ENCODE data around the gene ARSJ. TPM values are rescaled to one million over a fixed set of nuclear protein-coding genes. Genes with fewer than 3 reads are reported as not detected.

ARSJ gene
- total RNA-seq, 1 experiment from 2014 or later = 4.6 TPM

DNA sequence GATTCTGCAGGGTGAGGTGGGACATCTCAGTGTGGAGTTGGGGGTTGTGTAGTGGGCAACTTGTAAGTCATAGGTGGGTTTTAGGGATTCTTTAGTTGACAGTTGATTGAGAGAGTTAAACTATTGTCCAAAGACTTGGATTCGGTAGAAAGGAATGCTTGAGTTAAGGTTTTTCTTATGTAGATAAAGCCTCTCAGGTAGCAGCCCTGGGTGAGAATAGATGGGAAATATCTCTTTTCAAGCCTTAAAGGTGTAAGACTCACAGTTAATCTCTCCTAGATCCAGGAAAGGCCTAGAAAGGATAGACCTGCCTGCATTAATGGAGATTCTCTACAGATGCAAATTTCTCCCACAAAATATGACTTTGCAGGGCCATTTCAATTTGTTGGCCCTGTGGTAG, 108.4 kb downstream of the ARSJ start:
- H3K27me3 ChIP-seq (replicated peaks; ENCODE audit: insufficient read depth, low read depth, low read length, poor library complexity) = no peaks in the 10 kb centered on the region
- ChIA-PET POLR2A (ENCODE audit: low non-redundant PET) (no interaction called here), CTCF (no interaction called here)
- no peak overlapping the region for H3K27ac ChIP-seq (ENCODE audit: low read depth, low read length, poor library complexity, severe bottlenecking)
- no peaks in the 10 kb centered on the region for H3K9me3 ChIP-seq (ENCODE audit: low read depth, low read length, poor library complexity, severe bottlenecking)
- no TSS peak for BruUV-seq (replicated peaks)
- no peaks in the 10 kb centered on the region for H3K4me1 ChIP-seq (ENCODE audit: insufficient read depth, low read length, poor library complexity, severe bottlenecking)
- no peaks in the 10 kb centered on the region for H3K36me3 ChIP-seq (ENCODE audit: insufficient read depth, low read length, poor library complexity, severe bottlenecking)
- DNase-seq (ENCODE audit: low spot score) = no peak
- no peak overlapping the region for H3K4me3 ChIP-seq (ENCODE audit: low read depth, low read length, poor library complexity, severe bottlenecking)
- intact Hi-C loops (cut with micrococcal nuclease; ENCODE audit: unreplicated experiment) = no loop called here
- TF ChIP-seq EZH2 (IDR thresholded peaks at IDR 0.05; ENCODE audit: borderline replicate concordance, low read depth, low read length, poor library complexity, severe bottlenecking) = no peak
- TF ChIP-seq, protein P1, sequence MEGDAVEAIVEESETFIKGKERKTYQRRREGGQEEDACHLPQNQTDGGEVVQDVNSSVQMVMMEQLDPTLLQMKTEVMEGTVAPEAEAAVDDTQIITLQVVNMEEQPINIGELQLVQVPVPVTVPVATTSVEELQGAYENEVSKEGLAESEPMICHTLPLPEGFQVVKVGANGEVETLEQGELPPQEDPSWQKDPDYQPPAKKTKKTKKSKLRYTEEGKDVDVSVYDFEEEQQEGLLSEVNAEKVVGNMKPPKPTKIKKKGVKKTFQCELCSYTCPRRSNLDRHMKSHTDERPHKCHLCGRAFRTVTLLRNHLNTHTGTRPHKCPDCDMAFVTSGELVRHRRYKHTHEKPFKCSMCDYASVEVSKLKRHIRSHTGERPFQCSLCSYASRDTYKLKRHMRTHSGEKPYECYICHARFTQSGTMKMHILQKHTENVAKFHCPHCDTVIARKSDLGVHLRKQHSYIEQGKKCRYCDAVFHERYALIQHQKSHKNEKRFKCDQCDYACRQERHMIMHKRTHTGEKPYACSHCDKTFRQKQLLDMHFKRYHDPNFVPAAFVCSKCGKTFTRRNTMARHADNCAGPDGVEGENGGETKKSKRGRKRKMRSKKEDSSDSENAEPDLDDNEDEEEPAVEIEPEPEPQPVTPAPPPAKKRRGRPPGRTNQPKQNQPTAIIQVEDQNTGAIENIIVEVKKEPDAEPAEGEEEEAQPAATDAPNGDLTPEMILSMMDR (conservative IDR thresholded peaks at IDR 0.05; ENCODE audit: low read depth, low read length) = no peak

DNA sequence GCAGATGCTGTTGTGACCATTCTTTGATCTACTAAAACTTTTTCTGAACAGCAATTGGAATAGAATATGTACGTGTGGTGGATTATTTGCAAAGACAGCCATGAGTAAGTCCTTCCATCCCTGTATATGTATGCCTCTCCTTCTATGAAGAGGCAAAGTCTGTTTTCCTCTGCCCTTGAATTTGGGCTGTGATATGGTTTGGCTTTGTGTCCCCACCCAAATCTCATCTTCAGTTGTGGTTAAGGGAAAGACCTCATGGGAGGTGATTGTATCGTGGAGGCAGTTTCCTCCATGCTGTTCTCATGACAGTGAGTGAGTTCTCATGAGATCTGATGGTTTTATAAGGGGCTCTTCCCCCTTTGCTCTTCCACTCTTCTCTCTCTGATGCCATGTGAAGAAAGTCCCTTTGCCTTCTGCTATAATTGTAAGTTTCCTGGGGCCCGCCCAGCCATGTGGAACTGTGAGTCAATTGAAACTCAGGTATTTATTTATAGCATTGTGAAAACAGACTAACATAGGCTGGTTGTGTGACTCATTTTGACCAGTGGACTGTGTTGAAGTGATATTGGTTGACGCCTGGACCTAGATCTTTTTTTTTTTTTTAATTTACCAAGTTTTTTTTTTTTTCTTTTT, 109.6 kb downstream of the ARSJ start:
- Histone ChIP-seq H3K36me3 (ENCODE audit: insufficient read depth, low read length, poor library complexity, severe bottlenecking) (no peaks in the 10 kb centered on the region), H3K4me3 (ENCODE audit: low read depth, low read length, poor library complexity, severe bottlenecking) (no peak overlapping the region), H3K27me3 (replicated peaks; ENCODE audit: insufficient read depth, low read depth, low read length, poor library complexity) (no peaks in the 10 kb centered on the region), H3K4me1 (ENCODE audit: insufficient read depth, low read length, poor library complexity, severe bottlenecking) (no peaks in the 10 kb centered on the region), H3K27ac (ENCODE audit: low read depth, low read length, poor library complexity, severe bottlenecking) (no peak overlapping the region), H3K9me3 (ENCODE audit: low read depth, low read length, poor library complexity, severe bottlenecking) (no peaks in the 10 kb centered on the region)
- ChIA-PET POLR2A (ENCODE audit: low non-redundant PET) (no interaction called here), CTCF (no interaction called here)
- BruUV-seq (replicated peaks) = no TSS peak
- no peak for DNase-seq (ENCODE audit: low spot score)
- TF ChIP-seq EZH2 (IDR thresholded peaks at IDR 0.05; ENCODE audit: borderline replicate concordance, low read depth, low read length, poor library complexity, severe bottlenecking) = no peak
- intact Hi-C loops (cut with micrococcal nuclease; ENCODE audit: unreplicated experiment) = no loop called here

DNA sequence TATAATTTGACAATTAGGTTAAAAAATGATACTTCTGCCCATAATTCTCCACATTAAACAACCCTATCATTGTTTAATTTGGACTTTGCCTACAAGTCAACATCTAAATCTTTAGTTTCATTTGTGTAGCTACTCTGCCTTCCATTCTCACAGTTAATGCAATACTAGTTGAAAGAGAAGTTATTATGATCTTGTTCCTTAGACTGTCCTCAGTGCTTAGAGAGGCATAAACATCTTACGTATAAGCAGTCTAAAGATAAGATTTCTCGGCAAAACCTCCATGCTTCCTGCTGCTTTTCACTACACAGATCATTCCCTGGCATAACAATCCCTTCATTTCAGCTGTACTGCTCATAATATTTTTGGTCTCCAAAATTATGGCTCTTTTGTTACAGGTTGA, 112.8 kb downstream of the ARSJ start:
- intact Hi-C loops (cut with micrococcal nuclease; ENCODE audit: unreplicated experiment) = no loop called here
- DNase-seq (ENCODE audit: low spot score) = no peak
- H3K4me1 ChIP-seq (ENCODE audit: insufficient read depth, low read length, poor library complexity, severe bottlenecking) = no peaks in the 10 kb centered on the region
- no peaks in the 10 kb centered on the region for H3K9me3 ChIP-seq (ENCODE audit: low read depth, low read length, poor library complexity, severe bottlenecking)
- BruUV-seq (replicated peaks) = no TSS peak
- CTCF ChIA-PET = no interaction called here
- TF ChIP-seq EZH2 (IDR thresholded peaks at IDR 0.05; ENCODE audit: borderline replicate concordance, low read depth, low read length, poor library complexity, severe bottlenecking) = no peak
- TF ChIP-seq, protein P1 (conservative IDR thresholded peaks at IDR 0.05; ENCODE audit: low read depth, low read length) = no peak
- H3K4me3 ChIP-seq (ENCODE audit: low read depth, low read length, poor library complexity, severe bottlenecking) = no peak overlapping the region
- H3K27me3 ChIP-seq (replicated peaks; ENCODE audit: insufficient read depth, low read depth, low read length, poor library complexity) = no peaks in the 10 kb centered on the region
- POLR2A ChIA-PET (ENCODE audit: low non-redundant PET) = no interaction called here
- no peaks in the 10 kb centered on the region for H3K36me3 ChIP-seq (ENCODE audit: insufficient read depth, low read length, poor library complexity, severe bottlenecking)
- no peak overlapping the region for H3K27ac ChIP-seq (ENCODE audit: low read depth, low read length, poor library complexity, severe bottlenecking)

DNA sequence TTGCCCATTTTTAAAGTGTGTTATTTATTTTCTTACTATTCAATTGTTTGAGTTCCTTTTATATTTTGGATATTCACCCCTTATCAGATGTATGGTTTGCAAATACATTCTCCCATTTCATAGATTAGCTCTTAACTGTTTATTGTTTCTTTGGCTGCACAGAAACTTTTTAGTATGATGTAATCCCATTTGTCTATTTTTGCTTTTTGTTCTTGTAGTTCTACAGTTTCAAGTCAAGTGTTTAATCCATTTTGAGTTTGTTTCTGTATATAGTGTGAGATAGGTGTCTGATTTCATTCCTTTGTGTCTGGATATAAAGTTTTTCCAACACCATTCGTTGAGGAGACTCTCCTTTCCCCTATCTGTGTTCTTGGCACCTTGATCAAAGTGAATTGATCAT, 120.5 kb downstream of the ARSJ start:
- ChIA-PET POLR2A (ENCODE audit: low non-redundant PET) (no interaction called here), CTCF (no interaction called here)
- intact Hi-C loops (cut with micrococcal nuclease; ENCODE audit: unreplicated experiment) = no loop called here
- Histone ChIP-seq H3K27ac (ENCODE audit: low read depth, low read length, poor library complexity, severe bottlenecking) (no peak overlapping the region), H3K4me3 (ENCODE audit: low read depth, low read length, poor library complexity, severe bottlenecking) (no peak overlapping the region), H3K36me3 (ENCODE audit: insufficient read depth, low read length, poor library complexity, severe bottlenecking) (no peaks in the 10 kb centered on the region), H3K9me3 (ENCODE audit: low read depth, low read length, poor library complexity, severe bottlenecking) (no peaks in the 10 kb centered on the region), H3K27me3 (replicated peaks; ENCODE audit: insufficient read depth, low read depth, low read length, poor library complexity) (no peaks in the 10 kb centered on the region), H3K4me1 (ENCODE audit: insufficient read depth, low read length, poor library complexity, severe bottlenecking) (no peaks in the 10 kb centered on the region)
- TF ChIP-seq, protein P1 (conservative IDR thresholded peaks at IDR 0.05; ENCODE audit: low read depth, low read length) = no peak
- TF ChIP-seq EZH2 (IDR thresholded peaks at IDR 0.05; ENCODE audit: borderline replicate concordance, low read depth, low read length, poor library complexity, severe bottlenecking) = no peak
- no TSS peak for BruUV-seq (replicated peaks)
- no peak for DNase-seq (ENCODE audit: low spot score)
